NCI-H82 treated with DMSO at 0.1 percent for 48 hours (cell line): ENCODE measurements around the gene OMG.
"Not testable (repeated sequence)": the region's sequence is repeated elsewhere in the genome, so short reads cannot be mapped to it uniquely, and the experiment has no call there.

Experiments
- DNase-seq: peaks from one replicate; lab custom pipeline; 2025; ENCODE audit not compliant: unreplicated experiment; lab: John Stamatoyannopoulos, UW

The OMG gene

GRCh38 chr17:31266042-31266441 is 31.0 kb downstream of the OMG start:
- DNase-seq, result no peak

GRCh38 chr17:31262923-31263322 is 34.1 kb downstream of the OMG start:
- not testable (repeated sequence) for DNase-seq

GRCh38 chr17:31261601-31262000 is 35.4 kb downstream of the OMG start:
- DNase-seq, result no peak

- DNase-seq, result no peak
Measured at GRCh38 chr17:31260151-31260550, 36.9 kb downstream of the OMG start.

GRCh38 chr17:31256936-31257335 is 40.1 kb downstream of the OMG start:
- no peak for DNase-seq

- DNase-seq, result no peak
Measured at GRCh38 chr17:31254654-31255053, 42.4 kb downstream of the OMG start.

- no peak for DNase-seq
Measured at GRCh38 chr17:31252741-31253140, 44.3 kb downstream of the OMG start.

GRCh38 chr17:31251970-31252328 is 45.1 kb downstream of the OMG start:
- no peak for DNase-seq

- DNase-seq, result no peak
Measured at GRCh38 chr17:31251105-31251969, 45.7 kb downstream of the OMG start.

GRCh38 chr17:31250229-31250628 is 46.8 kb downstream of the OMG start:
- DNase-seq, result no peak

- DNase-seq, result no peak
Measured at GRCh38 chr17:31249835-31250141, 47.3 kb downstream of the OMG start.

GRCh38 chr17:31248986-31249834 is 47.8 kb downstream of the OMG start:
- DNase-seq, result no peak
